WTC11 (cell line): ENCODE data around the gene SLC38A1. TPM values are rescaled to one million over a fixed set of nuclear protein-coding genes. Genes with fewer than 3 reads are reported as not detected.

Experiments
- ATAC-seq: fragments of 200-7000 bp; cut with Tn5 transposase; 2 replicates; pipeline ENCODE4 v1.10.0; 2021; ENCODE audit warnings: mild to moderate bottlenecking, moderate library complexity
- CTCF ChIA-PET: fragments of 300-600 bp; sonication (Branson Sonifier 250); formaldehyde crosslinking; loops from one replicate; lab custom pipeline; 2021; ENCODE audit warnings: antibody characterized with exemption; lab: Charles Lee
- POLR2A ChIA-PET: fragments of 350-600 bp; sonication (Branson Sonifier 250); formaldehyde crosslinking; loops from one replicate; lab custom pipeline; 2021; ENCODE audit warnings: antibody characterized with exemption; lab: Charles Lee
- DNase-seq: peaks from one replicate; pipeline ENCODE4 v3.0.0; 2021; ENCODE audit warnings: low spot score
- H3K27ac Mint-ChIP-seq: 2 replicates; pipeline ENCODE4 v1.8.0; 2021; ENCODE audit warnings: mixed read lengths
- H3K27me3 Mint-ChIP-seq: 2 replicates; pipeline ENCODE4 v1.8.0; 2021; ENCODE audit warnings: low read depth, mild to moderate bottlenecking, moderate library complexity, mixed read lengths
- H3K36me3 Mint-ChIP-seq: 2 replicates; pipeline ENCODE4 v1.8.0; 2021; ENCODE audit warnings: mixed read lengths
- H3K4me1 Mint-ChIP-seq: 2 replicates; pipeline ENCODE4 v1.8.0; 2022; ENCODE audit warnings: mixed read lengths
- H3K4me3 Mint-ChIP-seq: 2 replicates; pipeline ENCODE4 v1.8.0; 2021; ENCODE audit warnings: mild to moderate bottlenecking, moderate library complexity, mixed read lengths
- H3K9me3 Mint-ChIP-seq: 2 replicates; pipeline ENCODE4 v1.8.0; 2021; ENCODE audit warnings: mixed read lengths
- CREM ChIP-seq: sonication (generic); formaldehyde crosslinking; IDR thresholded peaks from 2 replicates; pipeline ENCODE4 v1.8.1; 2022; ENCODE audit warnings: mild to moderate bottlenecking, missing genetic modification reagents, moderate library complexity
- ELF4 ChIP-seq: sonication (generic); formaldehyde crosslinking; IDR thresholded peaks from 2 replicates; pipeline ENCODE4 v1.8.1; 2022; ENCODE audit warnings: low read depth, mild to moderate bottlenecking, moderate library complexity, missing genetic modification reagents
- EMX1 ChIP-seq: fragments of 250-450 bp; sonication (Bioruptor Pico); IDR thresholded peaks from 2 replicates; pipeline ENCODE4 v1.8.0; 2021; ENCODE audit warnings: mild to moderate bottlenecking
- ETV6 ChIP-seq: sonication (generic); formaldehyde crosslinking; IDR thresholded peaks from 2 replicates; pipeline ENCODE4 v1.8.1; 2022; ENCODE audit warnings: mild to moderate bottlenecking, missing genetic modification reagents
- GABPB1 ChIP-seq: sonication (generic); formaldehyde crosslinking; IDR thresholded peaks from 2 replicates; pipeline ENCODE4 v1.8.1; 2023; ENCODE audit warnings: mild to moderate bottlenecking, missing genetic modification reagents
- MXD4 ChIP-seq: fragments of 250-450 bp; sonication (Bioruptor Pico); IDR thresholded peaks from 2 replicates; pipeline ENCODE4 v1.8.0; 2021; ENCODE audit warnings: mild to moderate bottlenecking, moderate library complexity, borderline replicate concordance
- NFYB ChIP-seq: sonication (generic); formaldehyde crosslinking; conservative IDR thresholded peaks from 2 replicates; pipeline ENCODE4 v1.8.0; 2022; ENCODE audit warnings: low read depth, missing genetic modification reagents
- RORB ChIP-seq: fragments of 250-450 bp; sonication (Bioruptor Pico); IDR thresholded peaks from 2 replicates; pipeline ENCODE4 v1.9.0; 2021; ENCODE audit warnings: mild to moderate bottlenecking
- SP1 ChIP-seq: sonication (generic); formaldehyde crosslinking; conservative IDR thresholded peaks from 2 replicates; pipeline ENCODE4 v1.8.1; 2022; ENCODE audit warnings: missing genetic modification reagents
- ZBTB21 ChIP-seq: sonication (generic); formaldehyde crosslinking; IDR thresholded peaks from 2 replicates; pipeline ENCODE4 v1.8.1; 2023; ENCODE audit warnings: mild to moderate bottlenecking, missing genetic modification reagents, borderline replicate concordance
- ZNF263 ChIP-seq: sonication (generic); formaldehyde crosslinking; IDR thresholded peaks from 2 replicates; pipeline ENCODE4 v1.8.1; 2022; ENCODE audit warnings: low read depth, mild to moderate bottlenecking, moderate library complexity, missing genetic modification reagents
- ZNF317 ChIP-seq: sonication (generic); formaldehyde crosslinking; IDR thresholded peaks from 2 replicates; pipeline ENCODE4 v1.8.1; 2023; ENCODE audit warnings: low read depth, mild to moderate bottlenecking, moderate library complexity, missing genetic modification reagents, borderline replicate concordance
- ZNF423 ChIP-seq: fragments of 250-450 bp; sonication (Bioruptor Pico); IDR thresholded peaks from 2 replicates; pipeline ENCODE4 v2.1.2; 2022; ENCODE audit warnings: mild to moderate bottlenecking, moderate library complexity
- total RNA-seq: library from RNA; stranded (reverse); gene quantifications from 3 replicates; pipeline ENCODE4 v1.2.3, GENCODE V29; 2021
- TF ChIP-seq, protein P1 (sequence below): sonication (generic); formaldehyde crosslinking; IDR thresholded peaks from 2 replicates; pipeline ENCODE4 v1.8.0; 2022; ENCODE audit warnings: missing genetic modification reagents
- TF ChIP-seq, protein P2 (sequence below): fragments of 250-450 bp; sonication (Bioruptor Pico); conservative IDR thresholded peaks from 2 replicates; pipeline ENCODE4 v1.9.0; 2021; ENCODE audit warnings: mild to moderate bottlenecking
- TF ChIP-seq, protein P3 (sequence below): sonication (generic); formaldehyde crosslinking; IDR thresholded peaks from 2 replicates; pipeline ENCODE4 v1.8.1; 2023; ENCODE audit warnings: mild to moderate bottlenecking, missing genetic modification reagents
- TF ChIP-seq, protein P4 (sequence below): fragments of 250-450 bp; sonication (Bioruptor Pico); IDR thresholded peaks from 2 replicates; pipeline ENCODE4 v2.1.2; 2022; ENCODE audit warnings: mild to moderate bottlenecking, moderate library complexity
- TF ChIP-seq, protein P5 (sequence below): sonication (generic); formaldehyde crosslinking; IDR thresholded peaks from 2 replicates; pipeline ENCODE4 v1.8.0; 2023; ENCODE audit warnings: missing genetic modification reagents
- TF ChIP-seq, protein P6 (sequence below): fragments of 250-450 bp; sonication (Bioruptor Pico); IDR thresholded peaks from 2 replicates; pipeline ENCODE4 v1.9.0; 2021; ENCODE audit warnings: mild to moderate bottlenecking
- TF ChIP-seq, protein P7 (sequence below): sonication (generic); formaldehyde crosslinking; IDR thresholded peaks from 2 replicates; pipeline ENCODE4 v1.8.1; 2023; ENCODE audit warnings: mild to moderate bottlenecking, moderate library complexity, missing genetic modification reagents

Gene SLC38A1
- total RNA-seq, 1 experiment from 2014 or later: 179 TPM

DNA sequence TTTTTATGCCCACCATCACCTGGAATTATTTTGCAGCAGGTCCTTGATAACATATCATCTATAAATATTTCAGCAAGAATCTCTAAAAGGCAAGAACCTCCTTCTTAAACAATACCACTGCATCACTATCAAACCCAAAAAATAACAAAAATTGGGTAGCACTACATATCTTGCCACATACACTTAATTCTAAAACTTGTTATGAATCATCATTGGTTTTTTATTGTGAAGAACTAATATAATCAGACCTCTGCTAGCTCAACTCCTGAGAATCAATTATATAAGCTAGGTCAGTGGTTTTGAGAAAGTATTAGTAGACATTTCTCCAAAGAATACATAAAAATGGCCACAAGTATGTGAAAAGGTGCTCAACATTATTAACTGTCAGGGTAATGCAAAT lies 23.8 kb downstream of the SLC38A1 start:
- Mint-ChIP-seq H3K4me3 (no peak overlapping the region), H3K4me1 (peaks cover 37% of the 10 kb centered on the region), H3K27ac (no peak overlapping the region), H3K27me3 (no peaks in the 10 kb centered on the region), H3K9me3 (peaks cover 35% of the 10 kb centered on the region), H3K36me3 (peaks cover 79% of the 10 kb centered on the region)
- TF ChIP-seq, protein P1, sequence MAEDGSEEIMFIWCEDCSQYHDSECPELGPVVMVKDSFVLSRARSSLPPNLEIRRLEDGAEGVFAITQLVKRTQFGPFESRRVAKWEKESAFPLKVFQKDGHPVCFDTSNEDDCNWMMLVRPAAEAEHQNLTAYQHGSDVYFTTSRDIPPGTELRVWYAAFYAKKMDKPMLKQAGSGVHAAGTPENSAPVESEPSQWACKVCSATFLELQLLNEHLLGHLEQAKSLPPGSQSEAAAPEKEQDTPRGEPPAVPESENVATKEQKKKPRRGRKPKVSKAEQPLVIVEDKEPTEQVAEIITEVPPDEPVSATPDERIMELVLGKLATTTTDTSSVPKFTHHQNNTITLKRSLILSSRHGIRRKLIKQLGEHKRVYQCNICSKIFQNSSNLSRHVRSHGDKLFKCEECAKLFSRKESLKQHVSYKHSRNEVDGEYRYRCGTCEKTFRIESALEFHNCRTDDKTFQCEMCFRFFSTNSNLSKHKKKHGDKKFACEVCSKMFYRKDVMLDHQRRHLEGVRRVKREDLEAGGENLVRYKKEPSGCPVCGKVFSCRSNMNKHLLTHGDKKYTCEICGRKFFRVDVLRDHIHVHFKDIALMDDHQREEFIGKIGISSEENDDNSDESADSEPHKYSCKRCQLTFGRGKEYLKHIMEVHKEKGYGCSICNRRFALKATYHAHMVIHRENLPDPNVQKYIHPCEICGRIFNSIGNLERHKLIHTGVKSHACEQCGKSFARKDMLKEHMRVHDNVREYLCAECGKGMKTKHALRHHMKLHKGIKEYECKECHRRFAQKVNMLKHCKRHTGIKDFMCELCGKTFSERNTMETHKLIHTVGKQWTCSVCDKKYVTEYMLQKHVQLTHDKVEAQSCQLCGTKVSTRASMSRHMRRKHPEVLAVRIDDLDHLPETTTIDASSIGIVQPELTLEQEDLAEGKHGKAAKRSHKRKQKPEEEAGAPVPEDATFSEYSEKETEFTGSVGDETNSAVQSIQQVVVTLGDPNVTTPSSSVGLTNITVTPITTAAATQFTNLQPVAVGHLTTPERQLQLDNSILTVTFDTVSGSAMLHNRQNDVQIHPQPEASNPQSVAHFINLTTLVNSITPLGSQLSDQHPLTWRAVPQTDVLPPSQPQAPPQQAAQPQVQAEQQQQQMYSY: no peak
- TF ChIP-seq, protein P2, sequence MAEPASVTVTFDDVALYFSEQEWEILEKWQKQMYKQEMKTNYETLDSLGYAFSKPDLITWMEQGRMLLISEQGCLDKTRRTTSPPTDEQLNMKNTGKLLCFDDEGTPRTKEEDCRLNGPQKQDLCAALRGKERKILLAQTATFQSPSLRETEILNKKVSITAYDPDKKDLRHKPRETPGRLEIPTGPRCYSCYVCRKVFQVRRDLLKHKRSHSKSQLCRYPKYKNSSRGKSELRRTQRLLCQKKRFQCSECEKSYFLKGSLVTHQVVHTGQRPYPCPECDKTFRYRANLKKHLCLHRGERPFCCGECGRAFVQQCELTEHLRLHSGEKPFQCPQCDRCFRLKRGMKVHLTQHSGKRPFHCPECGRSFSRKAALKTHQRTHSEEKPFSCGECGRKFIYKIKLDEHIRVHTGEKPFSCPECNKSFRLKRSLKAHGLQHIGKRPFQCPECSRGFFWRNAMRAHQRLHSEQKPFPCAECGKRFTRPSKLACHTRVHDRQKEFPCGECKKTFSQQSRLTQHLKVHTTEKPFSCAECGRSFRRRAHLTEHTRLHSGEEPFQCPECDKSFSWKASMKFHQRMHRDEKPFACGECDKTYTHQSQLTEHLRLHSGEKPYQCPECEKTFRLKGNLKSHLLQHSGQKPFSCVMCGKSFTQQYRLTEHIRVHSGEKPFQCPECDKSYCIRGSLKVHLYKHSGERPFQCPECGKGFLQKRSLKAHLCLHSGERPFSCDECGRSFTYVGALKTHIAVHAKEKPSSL (CRISPR knock-in tag): no peak
- TF ChIP-seq, protein P3, sequence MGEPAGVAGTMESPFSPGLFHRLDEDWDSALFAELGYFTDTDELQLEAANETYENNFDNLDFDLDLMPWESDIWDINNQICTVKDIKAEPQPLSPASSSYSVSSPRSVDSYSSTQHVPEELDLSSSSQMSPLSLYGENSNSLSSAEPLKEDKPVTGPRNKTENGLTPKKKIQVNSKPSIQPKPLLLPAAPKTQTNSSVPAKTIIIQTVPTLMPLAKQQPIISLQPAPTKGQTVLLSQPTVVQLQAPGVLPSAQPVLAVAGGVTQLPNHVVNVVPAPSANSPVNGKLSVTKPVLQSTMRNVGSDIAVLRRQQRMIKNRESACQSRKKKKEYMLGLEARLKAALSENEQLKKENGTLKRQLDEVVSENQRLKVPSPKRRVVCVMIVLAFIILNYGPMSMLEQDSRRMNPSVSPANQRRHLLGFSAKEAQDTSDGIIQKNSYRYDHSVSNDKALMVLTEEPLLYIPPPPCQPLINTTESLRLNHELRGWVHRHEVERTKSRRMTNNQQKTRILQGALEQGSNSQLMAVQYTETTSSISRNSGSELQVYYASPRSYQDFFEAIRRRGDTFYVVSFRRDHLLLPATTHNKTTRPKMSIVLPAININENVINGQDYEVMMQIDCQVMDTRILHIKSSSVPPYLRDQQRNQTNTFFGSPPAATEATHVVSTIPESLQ: no peak
- TF ChIP-seq RORB (CRISPR knock-in tag): no peak
- no peak for TF ChIP-seq GABPB1
- no peak for TF ChIP-seq NFYB (CRISPR knock-in tag)
- no peak for TF ChIP-seq ELF4 (CRISPR knock-in tag)
- TF ChIP-seq EMX1 (CRISPR knock-in tag): no peak
- TF ChIP-seq, protein P4, sequence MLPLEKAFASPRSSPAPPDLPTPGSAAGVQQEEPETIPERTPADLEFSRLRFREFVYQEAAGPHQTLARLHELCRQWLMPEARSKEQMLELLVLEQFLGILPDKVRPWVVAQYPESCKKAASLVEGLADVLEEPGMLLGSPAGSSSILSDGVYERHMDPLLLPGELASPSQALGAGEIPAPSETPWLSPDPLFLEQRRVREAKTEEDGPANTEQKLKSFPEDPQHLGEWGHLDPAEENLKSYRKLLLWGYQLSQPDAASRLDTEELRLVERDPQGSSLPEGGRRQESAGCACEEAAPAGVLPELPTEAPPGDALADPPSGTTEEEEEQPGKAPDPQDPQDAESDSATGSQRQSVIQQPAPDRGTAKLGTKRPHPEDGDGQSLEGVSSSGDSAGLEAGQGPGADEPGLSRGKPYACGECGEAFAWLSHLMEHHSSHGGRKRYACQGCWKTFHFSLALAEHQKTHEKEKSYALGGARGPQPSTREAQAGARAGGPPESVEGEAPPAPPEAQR: no peak
- no peak for TF ChIP-seq ZBTB21 (CRISPR knock-in tag)
- TF ChIP-seq MXD4 (CRISPR knock-in tag): no peak
- no peak for TF ChIP-seq ETV6
- TF ChIP-seq CREM (CRISPR knock-in tag): no peak
- TF ChIP-seq, protein P5, sequence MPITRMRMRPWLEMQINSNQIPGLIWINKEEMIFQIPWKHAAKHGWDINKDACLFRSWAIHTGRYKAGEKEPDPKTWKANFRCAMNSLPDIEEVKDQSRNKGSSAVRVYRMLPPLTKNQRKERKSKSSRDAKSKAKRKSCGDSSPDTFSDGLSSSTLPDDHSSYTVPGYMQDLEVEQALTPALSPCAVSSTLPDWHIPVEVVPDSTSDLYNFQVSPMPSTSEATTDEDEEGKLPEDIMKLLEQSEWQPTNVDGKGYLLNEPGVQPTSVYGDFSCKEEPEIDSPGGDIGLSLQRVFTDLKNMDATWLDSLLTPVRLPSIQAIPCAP (CRISPR knock-in tag): no peak
- no peak for TF ChIP-seq ZNF423
- no peak for TF ChIP-seq ZNF263 (CRISPR knock-in tag)
- TF ChIP-seq SP1: no peak
- TF ChIP-seq ZNF317 (CRISPR knock-in tag): no peak
- TF ChIP-seq, protein P6, sequence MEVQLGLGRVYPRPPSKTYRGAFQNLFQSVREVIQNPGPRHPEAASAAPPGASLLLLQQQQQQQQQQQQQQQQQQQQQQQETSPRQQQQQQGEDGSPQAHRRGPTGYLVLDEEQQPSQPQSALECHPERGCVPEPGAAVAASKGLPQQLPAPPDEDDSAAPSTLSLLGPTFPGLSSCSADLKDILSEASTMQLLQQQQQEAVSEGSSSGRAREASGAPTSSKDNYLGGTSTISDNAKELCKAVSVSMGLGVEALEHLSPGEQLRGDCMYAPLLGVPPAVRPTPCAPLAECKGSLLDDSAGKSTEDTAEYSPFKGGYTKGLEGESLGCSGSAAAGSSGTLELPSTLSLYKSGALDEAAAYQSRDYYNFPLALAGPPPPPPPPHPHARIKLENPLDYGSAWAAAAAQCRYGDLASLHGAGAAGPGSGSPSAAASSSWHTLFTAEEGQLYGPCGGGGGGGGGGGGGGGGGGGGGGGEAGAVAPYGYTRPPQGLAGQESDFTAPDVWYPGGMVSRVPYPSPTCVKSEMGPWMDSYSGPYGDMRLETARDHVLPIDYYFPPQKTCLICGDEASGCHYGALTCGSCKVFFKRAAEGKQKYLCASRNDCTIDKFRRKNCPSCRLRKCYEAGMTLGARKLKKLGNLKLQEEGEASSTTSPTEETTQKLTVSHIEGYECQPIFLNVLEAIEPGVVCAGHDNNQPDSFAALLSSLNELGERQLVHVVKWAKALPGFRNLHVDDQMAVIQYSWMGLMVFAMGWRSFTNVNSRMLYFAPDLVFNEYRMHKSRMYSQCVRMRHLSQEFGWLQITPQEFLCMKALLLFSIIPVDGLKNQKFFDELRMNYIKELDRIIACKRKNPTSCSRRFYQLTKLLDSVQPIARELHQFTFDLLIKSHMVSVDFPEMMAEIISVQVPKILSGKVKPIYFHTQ (CRISPR knock-in tag): no peak
- TF ChIP-seq, protein P7, sequence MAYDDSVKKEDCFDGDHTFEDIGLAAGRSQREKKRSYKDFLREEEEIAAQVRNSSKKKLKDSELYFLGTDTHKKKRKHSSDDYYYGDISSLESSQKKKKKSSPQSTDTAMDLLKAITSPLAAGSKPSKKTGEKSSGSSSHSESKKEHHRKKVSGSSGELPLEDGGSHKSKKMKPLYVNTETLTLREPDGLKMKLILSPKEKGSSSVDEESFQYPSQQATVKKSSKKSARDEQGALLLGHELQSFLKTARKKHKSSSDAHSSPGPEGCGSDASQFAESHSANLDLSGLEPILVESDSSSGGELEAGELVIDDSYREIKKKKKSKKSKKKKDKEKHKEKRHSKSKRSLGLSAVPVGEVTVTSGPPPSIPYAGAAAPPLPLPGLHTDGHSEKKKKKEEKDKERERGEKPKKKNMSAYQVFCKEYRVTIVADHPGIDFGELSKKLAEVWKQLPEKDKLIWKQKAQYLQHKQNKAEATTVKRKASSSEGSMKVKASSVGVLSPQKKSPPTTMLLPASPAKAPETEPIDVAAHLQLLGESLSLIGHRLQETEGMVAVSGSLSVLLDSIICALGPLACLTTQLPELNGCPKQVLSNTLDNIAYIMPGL (CRISPR knock-in tag): no peak
- POLR2A ChIA-PET: no interaction called here
- ATAC-seq (no peak), DNase-seq (no peak)
- CTCF ChIA-PET: interaction anchor here (0.7 kb wide), 1 partner anchor 120 kb away, joined by 3 read pairs; no protein-coding TSS in a partner anchor
